Kasumi-1 (cell line): Measurements from ENCODE around the gene SCNN1B.

ENCODE experiments used
- DNase-seq, 2 experiments: peaks; one replicate each; lab custom pipeline; 2025; lab: John Stamatoyannopoulos, UW

SCNN1B gene

DNA sequence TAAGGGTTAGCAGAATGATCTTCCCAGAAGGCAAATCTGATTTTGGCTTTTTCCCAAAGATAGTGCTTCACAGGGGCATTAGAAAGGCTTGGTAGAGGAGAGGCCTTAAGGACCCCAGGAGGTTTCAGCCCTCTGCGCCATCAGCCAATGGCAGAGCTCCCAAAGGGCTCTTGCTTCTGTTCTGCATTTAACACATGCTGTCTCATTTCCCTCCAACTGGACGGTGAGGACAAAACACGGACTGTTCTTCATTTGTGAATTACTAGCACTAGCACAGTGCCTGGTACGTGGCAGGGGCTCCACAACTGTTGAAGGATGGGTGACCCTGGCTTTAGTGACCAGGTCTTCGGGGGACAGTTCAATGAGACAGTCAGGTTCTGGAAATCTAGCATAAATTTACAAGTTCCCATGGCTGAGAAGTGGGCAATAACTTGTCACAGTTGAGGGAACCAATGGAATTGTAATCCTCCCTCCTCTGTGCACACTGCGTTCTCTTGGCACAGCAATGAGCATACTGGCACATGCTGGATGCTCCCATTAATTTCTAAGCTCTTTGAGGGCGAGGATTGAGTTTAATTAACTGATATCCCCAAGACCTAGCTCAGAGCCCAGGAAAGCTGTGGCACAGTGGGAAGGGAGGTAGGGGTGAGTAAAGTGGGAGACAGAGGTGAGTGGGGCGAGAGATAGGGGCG, 105.5 kb downstream of the SCNN1B start:
- no peak for DNase-seq

DNA sequence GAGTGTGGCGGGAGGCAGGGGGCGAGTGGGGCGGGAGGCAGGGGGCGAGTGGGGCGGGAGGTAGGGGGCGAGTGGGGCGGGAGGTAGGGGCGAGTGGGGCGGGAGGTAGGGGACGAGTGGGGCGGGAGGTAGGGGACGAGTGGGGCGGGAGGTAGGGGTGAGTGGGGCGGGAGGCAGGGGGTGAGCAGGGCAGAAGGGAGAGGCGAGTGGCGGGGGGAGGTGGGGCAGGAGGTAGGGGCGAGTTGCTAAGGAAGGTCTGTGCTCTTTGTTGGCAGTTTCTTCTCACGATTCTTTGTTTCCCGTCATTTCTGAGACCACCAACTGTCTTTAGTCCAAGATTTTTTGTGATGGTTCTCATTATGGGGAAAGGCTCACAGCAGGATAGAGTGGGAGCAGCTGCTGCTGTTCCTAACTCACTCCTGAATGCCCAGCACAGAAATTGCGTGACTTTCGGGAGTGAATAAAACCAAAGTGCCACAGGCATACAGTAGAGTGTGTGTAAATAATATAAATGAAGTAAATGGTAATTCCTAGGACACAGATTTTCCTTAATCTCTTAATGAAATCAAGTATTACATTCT, 106.2 kb downstream of the SCNN1B start:
- no peak for DNase-seq

DNA sequence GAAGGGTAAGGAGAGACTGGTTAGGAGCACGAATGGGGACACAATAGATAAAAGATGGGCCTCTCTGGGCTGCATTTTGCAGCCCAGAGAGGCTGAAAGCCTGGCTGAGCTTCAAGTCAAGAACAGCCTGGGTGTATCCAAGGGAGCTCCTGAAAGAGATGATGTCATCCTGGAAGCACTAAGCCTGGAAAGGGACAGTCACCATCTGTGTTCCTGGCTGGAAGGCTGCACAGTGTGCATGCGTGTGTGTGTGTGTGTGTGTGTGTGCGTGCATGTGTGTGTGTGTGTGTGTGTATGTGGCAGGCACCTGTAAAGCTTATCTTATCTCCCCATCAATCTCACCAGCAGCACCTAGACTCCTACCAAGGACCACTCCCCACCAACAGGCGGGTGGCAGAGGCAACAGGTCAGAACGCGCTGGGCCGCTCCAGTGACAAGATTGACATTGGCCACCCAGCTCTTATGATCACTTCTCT, 106.8 kb downstream of the SCNN1B start:
- no peak for DNase-seq

DNA sequence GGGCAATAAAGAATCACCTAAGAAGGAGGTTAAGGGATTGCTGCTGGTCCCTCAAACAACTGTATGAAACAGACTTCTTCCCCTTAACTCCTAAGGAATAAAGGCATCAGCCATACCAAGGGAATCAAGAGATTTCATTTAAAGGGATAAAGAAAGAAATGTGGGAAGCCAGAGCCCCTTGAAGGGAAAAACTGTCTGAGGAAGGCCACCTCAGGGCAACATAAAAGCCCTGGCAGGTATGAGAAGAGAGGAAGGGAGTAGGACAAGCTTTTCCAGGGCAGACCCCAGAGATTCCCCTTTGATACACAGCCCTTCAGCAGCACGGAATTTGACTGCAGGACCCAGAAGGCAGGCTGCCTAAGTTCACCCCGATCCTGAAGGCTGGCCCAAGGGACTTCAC, 107.4 kb downstream of the SCNN1B start:
- no peak for DNase-seq

DNA sequence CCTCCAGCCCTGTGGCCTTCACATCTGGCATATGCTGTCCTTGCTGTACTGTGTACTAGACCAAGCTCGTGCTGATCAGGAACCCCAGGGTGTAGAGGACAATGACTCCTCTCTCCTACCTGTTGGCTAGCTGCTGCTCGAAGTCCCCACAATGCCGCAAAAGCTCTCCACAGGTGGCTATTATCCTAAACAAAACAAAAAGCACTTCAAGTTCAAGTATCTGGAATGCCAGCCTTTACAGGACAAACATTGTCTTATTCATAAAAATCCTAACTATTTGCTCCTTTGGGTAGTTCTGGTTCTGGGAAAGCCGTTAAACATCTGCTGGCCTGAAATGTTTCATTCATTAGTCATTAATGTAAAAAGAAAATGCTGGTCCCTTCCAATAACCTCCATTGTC, 108.1 kb downstream of the SCNN1B start:
- no peak for DNase-seq

DNA sequence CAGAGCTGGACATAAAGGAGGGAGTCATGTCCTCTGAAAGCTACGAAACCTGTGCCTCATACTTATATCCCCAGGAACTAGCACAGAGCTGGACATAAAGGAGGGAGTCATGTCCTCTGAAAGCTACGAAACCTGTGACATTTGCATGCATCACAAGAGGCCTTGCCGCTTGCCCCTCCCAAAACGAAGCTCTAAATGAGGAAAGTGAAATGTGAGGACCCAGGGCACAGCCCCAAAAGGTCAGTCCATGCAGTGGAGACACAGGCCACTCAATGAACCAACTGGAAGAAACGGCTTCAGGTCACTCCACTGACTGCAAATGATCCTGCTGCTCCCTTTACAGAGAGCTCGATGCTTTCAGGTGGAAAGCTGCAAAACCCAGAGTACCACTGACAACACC, 112.6 kb downstream of the SCNN1B start:
- no peak for DNase-seq

DNA sequence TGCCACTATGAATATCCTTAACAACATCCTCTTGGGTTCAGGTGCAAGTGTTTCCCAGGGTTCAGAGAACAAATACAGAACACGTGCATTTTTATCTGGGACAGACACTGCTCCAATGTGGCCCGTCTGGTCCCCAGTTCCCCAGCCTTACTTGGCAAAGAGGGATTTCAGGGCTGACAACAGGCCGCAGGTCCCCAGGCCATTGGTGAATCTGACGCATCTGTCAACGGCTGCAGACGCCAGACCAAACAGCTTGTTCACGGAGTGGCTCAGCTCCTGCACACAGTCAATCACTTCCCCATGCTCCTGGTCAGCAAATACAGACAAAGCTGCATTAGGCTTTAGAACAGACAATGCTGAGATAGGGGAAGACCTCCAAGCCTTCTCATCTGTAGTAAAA, 114.7 kb downstream of the SCNN1B start:
- no peak for DNase-seq

DNA sequence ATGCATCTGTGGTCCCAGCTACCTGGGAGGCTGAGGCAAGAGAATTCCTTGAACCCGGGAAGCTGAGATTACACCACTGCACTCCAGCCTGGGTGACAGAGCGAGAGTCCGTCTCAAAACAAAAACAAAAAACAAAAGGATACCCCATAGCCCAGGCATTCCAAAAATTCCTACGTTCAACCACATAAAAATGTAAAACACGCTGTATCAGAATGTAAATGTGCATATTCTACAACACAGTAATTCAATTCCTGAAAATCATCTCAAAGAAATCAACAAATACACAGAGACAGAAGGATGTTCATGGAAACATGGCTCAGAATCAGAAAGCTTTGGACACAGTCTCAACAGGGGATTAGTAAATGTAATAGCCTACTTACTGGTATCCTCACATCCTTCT, 117.9 kb downstream of the SCNN1B start:
- DNase-seq = no peak

DNA sequence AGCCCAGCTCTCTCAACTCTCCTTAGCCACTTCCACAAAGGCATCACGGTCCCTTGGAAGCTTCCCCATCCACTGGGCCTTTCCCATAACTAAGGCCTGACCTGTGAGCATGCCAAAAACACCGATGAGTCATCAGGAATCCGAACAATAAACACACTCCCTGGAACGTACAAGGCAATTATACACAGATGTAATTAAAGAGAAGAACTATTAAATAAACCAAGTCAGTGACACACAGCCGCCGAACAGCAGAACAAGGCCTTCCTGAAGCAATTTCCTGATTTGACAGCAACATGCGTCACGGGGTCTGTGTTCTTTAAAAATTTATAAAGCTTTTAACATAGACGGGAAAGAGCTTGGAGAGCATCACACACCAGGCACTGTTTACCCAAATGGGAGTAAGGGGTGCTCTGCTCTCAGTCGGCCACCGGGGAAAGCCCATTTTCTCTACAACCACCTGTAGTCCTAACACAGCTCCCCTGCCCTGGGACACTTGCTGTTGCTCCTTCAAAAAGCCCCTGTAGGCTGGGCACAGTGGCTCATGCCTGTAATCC, 121.5 kb downstream of the SCNN1B start:
- no peak for DNase-seq

DNA sequence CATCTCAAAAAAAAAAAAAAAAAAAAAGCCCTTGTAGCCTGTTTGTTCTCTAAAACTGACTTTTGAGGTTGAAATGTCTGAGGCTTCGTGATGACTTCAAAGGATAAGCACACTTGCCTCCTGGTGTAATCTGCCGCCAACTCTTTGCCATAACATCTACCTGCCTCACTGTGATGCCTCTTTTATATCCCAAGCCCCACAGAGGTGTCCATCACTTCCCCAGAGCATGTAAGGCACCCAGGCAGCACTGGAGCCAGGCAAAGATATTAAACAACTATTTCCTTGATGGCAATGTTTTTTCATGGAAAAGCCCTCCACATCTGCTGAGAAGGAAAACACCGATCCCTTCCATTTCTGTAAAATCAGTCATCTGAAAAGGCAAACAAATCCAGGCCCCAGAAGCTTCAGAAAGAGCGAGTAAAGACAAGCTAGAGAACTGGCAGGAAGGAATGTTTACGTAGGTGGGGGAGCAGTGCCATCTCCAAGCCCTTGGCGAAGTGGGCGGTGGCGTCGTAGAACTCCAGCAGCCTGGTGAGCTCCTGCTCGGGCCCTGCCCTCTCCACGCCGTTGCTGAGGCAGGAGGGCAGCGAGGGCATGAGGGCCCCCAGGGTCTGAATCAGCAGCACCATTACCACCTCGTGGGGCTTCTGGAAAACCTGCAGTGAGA, 122.3 kb downstream of the SCNN1B start:
- no peak for DNase-seq

DNA sequence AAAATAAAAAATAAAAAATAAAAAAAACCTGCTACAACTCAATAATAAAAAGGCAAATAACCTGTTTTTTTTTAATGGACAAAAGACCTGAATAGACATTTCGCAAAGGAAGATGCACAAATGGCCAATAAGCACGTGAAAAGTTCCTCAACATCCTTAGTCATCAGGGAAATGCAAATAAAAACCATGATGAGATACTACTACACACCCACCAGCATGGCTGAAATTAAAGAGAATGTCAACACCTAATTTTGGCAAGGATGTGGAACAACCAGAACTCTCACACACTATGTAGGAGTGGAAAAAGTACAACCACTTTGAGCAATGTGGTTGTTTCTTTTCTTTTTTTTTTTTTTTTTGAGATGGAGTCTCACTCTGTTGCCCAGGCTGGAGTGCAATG, 126.2 kb downstream of the SCNN1B start:
- DNase-seq = no peak
